ENCODE data around the gene GBGT1. TPM values are rescaled to one million over a fixed set of nuclear protein-coding genes. Genes with fewer than 3 reads are reported as not detected.

GBGT1 gene
- total and polyA plus RNA-seq, 2 of the 4 experiments (the other 2 are of a cell fraction): 1.8 to 3.2 TPM

DNA sequence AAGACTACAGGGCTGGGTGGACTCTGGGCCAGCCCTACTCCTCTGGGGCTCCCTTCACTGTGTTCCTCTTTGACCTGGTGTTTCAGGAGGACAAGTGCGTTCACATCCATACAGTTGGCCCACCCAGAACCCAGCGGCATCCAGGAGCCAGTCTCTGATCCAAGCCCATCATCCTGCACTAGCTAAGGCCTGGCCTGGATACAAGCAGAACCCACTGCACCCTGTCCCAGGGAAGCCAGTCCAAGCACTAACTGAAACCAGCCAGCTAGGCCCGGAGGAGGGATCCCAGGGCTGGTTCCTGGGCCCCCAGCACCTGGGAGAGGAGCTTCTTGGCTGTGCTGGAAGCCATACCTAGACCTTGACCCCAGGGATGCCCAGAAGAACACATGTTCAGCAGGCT is 4.1 kb upstream of the GBGT1 start:
- DNase-seq (no peak), ATAC-seq (ENCODE audit: low read depth) (no peak)
- H3K56ac ChIP-seq (ENCODE audit: extremely low read depth, insufficient read depth, low read length): no peak overlapping the region
- no peak overlapping the region for H4K5ac ChIP-seq (ENCODE audit: low read depth, low read length)
- H3K9ac ChIP-seq (ENCODE audit: low read depth, low read length): no peak overlapping the region
- H3K4me2 ChIP-seq (ENCODE audit: low read depth, low read length): no peak overlapping the region
- no TSS peak for BruUV-seq (replicated peaks)
- intact Hi-C loops (cut with micrococcal nuclease): no loop called here
- H3K4ac ChIP-seq (ENCODE audit: low read depth, low read length): no peak overlapping the region
- H4K8ac ChIP-seq (ENCODE audit: low read depth in 2 of 2, low read length in 2 of 2): no peak overlapping the region
- H2AK9ac ChIP-seq (replicated peaks; ENCODE audit: low read depth, low read length, poor library complexity): no peak overlapping the region
- H3K9me1 ChIP-seq (ENCODE audit: insufficient read depth, low read length): 0 out of 2 replicates have a peak, but pooled peaks cover 3% of the 10 kb centered on the region
- no peak overlapping the region for H2BK15ac ChIP-seq (ENCODE audit: low read depth, low read length)
- H3K27me3 ChIP-seq (ENCODE audit: control insufficient read depth, insufficient read depth, low read length): peaks cover 16% of the 10 kb centered on the region
- H2BK5ac ChIP-seq (ENCODE audit: low read depth, low read length, poor library complexity, severe bottlenecking): no peak overlapping the region
- H3K14ac ChIP-seq (replicated peaks; ENCODE audit: low read depth, low read length): no peak overlapping the region
- no peaks in the 10 kb centered on the region; the same call in 1 of the 2 replicates for H4K20me1 ChIP-seq (ENCODE audit: insufficient read depth, low read length)
- H2BK20ac ChIP-seq (ENCODE audit: low read depth, low read length): no peak overlapping the region
- H3K36me3 ChIP-seq (ENCODE audit: control insufficient read depth, insufficient read depth, low read length): no peaks in the 10 kb centered on the region
- WGBS, 2 experiments (ENCODE audit: extremely low coverage in 2 of 2, insufficient read length in 1 of 2): 80% methylated on average over 3 of the region's 3 CpGs; no CpG with 5 or more reads in 1 of the 2 experiments
- POLR2A ChIA-PET (ENCODE audit: unreplicated experiment): no interaction called here
- CTCF ChIA-PET: no interaction called here
- no peak overlapping the region for H2AFZ ChIP-seq (replicated peaks; ENCODE audit: low read length, poor library complexity)
- H3K18ac ChIP-seq (ENCODE audit: low read depth, low read length): no peak overlapping the region
- dilution Hi-C loops (cut with HindIII; ENCODE audit: low sequenced_read_pairs, unreplicated experiment): no loop called here
- H3K27ac ChIP-seq (ENCODE audit: insufficient read depth, low read length): no peak overlapping the region
- no peak overlapping the region for H4K91ac ChIP-seq (ENCODE audit: insufficient read depth, low read depth, low read length)
- no peak overlapping the region for H3K23ac ChIP-seq (ENCODE audit: low read depth, low read length)
- H3K4me3 ChIP-seq (ENCODE audit: insufficient read depth, low read depth, low read length): no peak overlapping the region
- no peaks in the 10 kb centered on the region for H3K9me3 ChIP-seq (ENCODE audit: control insufficient read depth, insufficient read depth, low read length)
- H2AK5ac ChIP-seq (ENCODE audit: low read depth, low read length): no peak overlapping the region; the same call in 1 of the 2 replicates
- no peaks in the 10 kb centered on the region for H3K79me1 ChIP-seq (ENCODE audit: low read depth in 1 of 2, low read length in 2 of 2)
- TF ChIP-seq RCOR1 (IDR thresholded peaks at IDR 0.05; ENCODE audit: insufficient replicate concordance, low read length): no peak
- TF ChIP-seq MXI1 (IDR thresholded peaks at IDR 0.05; ENCODE audit: borderline replicate concordance, low read depth, low read length): no peak
- no peak for TF ChIP-seq MAZ (IDR thresholded peaks at IDR 0.05; ENCODE audit: borderline replicate concordance, low read depth, low read length)
- no peak for TF ChIP-seq RAD21 (IDR thresholded peaks at IDR 0.05; ENCODE audit: low read length)
- no peak for TF ChIP-seq RFX5 (IDR thresholded peaks at IDR 0.05; ENCODE audit: low read depth, low read length)
- no peak for TF ChIP-seq BHLHE40 (IDR thresholded peaks at IDR 0.05; ENCODE audit: low read depth, low read length)
- TF ChIP-seq, protein P1, sequence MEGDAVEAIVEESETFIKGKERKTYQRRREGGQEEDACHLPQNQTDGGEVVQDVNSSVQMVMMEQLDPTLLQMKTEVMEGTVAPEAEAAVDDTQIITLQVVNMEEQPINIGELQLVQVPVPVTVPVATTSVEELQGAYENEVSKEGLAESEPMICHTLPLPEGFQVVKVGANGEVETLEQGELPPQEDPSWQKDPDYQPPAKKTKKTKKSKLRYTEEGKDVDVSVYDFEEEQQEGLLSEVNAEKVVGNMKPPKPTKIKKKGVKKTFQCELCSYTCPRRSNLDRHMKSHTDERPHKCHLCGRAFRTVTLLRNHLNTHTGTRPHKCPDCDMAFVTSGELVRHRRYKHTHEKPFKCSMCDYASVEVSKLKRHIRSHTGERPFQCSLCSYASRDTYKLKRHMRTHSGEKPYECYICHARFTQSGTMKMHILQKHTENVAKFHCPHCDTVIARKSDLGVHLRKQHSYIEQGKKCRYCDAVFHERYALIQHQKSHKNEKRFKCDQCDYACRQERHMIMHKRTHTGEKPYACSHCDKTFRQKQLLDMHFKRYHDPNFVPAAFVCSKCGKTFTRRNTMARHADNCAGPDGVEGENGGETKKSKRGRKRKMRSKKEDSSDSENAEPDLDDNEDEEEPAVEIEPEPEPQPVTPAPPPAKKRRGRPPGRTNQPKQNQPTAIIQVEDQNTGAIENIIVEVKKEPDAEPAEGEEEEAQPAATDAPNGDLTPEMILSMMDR (conservative IDR thresholded peaks at IDR 0.05; ENCODE audit: low read depth, low read length): no peak
- no peak for TF ChIP-seq NFE2L2 (IDR thresholded peaks at IDR 0.05; ENCODE audit: low read depth, low read length)
- TF ChIP-seq CEBPB (IDR thresholded peaks at IDR 0.05; ENCODE audit: low read depth, low read length): no peak
- TF ChIP-seq, protein P2, sequence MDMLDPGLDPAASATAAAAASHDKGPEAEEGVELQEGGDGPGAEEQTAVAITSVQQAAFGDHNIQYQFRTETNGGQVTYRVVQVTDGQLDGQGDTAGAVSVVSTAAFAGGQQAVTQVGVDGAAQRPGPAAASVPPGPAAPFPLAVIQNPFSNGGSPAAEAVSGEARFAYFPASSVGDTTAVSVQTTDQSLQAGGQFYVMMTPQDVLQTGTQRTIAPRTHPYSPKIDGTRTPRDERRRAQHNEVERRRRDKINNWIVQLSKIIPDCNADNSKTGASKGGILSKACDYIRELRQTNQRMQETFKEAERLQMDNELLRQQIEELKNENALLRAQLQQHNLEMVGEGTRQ (IDR thresholded peaks at IDR 0.05; ENCODE audit: low read depth, low read length): no peak
- TF ChIP-seq CHD1 (IDR thresholded peaks at IDR 0.05; ENCODE audit: low read depth, low read length): no peak
- TF ChIP-seq, protein P3, sequence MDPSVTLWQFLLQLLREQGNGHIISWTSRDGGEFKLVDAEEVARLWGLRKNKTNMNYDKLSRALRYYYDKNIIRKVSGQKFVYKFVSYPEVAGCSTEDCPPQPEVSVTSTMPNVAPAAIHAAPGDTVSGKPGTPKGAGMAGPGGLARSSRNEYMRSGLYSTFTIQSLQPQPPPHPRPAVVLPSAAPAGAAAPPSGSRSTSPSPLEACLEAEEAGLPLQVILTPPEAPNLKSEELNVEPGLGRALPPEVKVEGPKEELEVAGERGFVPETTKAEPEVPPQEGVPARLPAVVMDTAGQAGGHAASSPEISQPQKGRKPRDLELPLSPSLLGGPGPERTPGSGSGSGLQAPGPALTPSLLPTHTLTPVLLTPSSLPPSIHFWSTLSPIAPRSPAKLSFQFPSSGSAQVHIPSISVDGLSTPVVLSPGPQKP (IDR thresholded peaks at IDR 0.05; ENCODE audit: borderline replicate concordance, low read depth, low read length): no peak
- TF ChIP-seq MAFK (IDR thresholded peaks at IDR 0.05; ENCODE audit: low read depth, low read length): no peak
- no peak for TF ChIP-seq FOS (IDR thresholded peaks at IDR 0.05; ENCODE audit: low read depth, low read length)
- no peak for TF ChIP-seq SMC3 (IDR thresholded peaks at IDR 0.05; ENCODE audit: low read depth, low read length)
- peaks cover 10% of the 10 kb centered on the region; the same call in 1 of the 2 replicates for H3K4me1 ChIP-seq (ENCODE audit: control insufficient read depth, insufficient read depth, low read length)
- in situ Hi-C loops (cut with MboI; ENCODE audit: low sequenced_read_pairs): no loop called here
- H2BK120ac ChIP-seq (ENCODE audit: low read depth, low read length): no peak overlapping the region
